ENCODE results near the gene PTK6. TPM values are rescaled to one million over a fixed set of nuclear protein-coding genes. Genes with fewer than 3 reads are reported as not detected.

Gene PTK6
- total RNA-seq, 2 experiments from 2014 or later: 0.13 to 2.0 TPM

DNA sequence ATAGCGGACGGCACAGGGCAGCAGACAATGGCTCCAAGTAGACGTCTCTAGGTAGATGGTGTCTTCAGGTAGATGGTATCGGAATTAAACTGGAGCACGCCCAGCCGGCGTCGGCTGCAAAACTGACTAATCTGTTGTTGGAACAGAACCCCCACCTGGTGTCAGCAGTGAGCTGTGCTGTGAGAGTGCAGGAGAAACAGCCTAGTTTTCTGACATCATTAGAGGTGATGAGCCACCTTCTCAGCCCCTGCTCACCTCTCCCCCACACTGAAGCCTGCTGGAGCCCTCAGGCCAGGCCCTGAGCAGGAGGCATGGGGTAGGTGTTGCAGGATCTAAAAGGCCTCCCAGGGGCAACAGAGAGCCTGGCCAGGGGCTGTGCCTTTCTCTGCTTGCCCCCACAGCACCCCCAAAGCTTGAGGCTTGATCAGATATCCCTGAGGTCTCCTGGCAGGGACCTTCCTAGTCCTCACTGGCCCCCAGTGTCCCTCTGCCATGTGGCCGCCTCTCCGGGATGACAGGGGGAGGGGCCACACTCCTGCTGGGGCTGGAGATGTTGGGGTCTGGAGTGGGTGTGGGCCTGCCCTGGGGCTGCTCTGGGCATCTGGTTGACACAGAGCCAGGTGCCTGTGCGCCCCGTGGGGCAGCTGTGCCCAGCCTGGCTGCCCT, 43.8 kb upstream of the PTK6 start:
- Histone ChIP-seq H2AFZ (ENCODE audit: low read length) (no peak overlapping the region), H3K9me3 (ENCODE audit: low read length) (no peaks in the 10 kb centered on the region), H3K27ac (ENCODE audit: low read depth, low read length, poor library complexity, severe bottlenecking) (no peak overlapping the region), H3K9me2 (ENCODE audit: insufficient read depth, low read length) (no peaks in the 10 kb centered on the region), H3K36me3 (ENCODE audit: insufficient read depth, low read length) (no peaks in the 10 kb centered on the region), H3K4me1 (ENCODE audit: insufficient read depth, low read length, poor library complexity, severe bottlenecking) (no peaks in the 10 kb centered on the region), H3K79me2 (ENCODE audit: insufficient read depth, low read depth, low read length) (no peaks in the 10 kb centered on the region), H4K20me1 (ENCODE audit: insufficient read depth, low read length) (no peaks in the 10 kb centered on the region), H3K4me3 (ENCODE audit: low read depth, low read length, poor library complexity, severe bottlenecking) (no peak overlapping the region), H3K4me2 (ENCODE audit: low read length) (no peak overlapping the region)
- TF ChIP-seq, protein P1, sequence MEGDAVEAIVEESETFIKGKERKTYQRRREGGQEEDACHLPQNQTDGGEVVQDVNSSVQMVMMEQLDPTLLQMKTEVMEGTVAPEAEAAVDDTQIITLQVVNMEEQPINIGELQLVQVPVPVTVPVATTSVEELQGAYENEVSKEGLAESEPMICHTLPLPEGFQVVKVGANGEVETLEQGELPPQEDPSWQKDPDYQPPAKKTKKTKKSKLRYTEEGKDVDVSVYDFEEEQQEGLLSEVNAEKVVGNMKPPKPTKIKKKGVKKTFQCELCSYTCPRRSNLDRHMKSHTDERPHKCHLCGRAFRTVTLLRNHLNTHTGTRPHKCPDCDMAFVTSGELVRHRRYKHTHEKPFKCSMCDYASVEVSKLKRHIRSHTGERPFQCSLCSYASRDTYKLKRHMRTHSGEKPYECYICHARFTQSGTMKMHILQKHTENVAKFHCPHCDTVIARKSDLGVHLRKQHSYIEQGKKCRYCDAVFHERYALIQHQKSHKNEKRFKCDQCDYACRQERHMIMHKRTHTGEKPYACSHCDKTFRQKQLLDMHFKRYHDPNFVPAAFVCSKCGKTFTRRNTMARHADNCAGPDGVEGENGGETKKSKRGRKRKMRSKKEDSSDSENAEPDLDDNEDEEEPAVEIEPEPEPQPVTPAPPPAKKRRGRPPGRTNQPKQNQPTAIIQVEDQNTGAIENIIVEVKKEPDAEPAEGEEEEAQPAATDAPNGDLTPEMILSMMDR (conservative IDR thresholded peaks at IDR 0.05; ENCODE audit: low read length): peak; percentile 66
- no peak for TF ChIP-seq EZH2phosphoT487 (IDR thresholded peaks at IDR 0.05; ENCODE audit: borderline replicate concordance, low read depth, low read length)
- intact Hi-C loops (cut with micrococcal nuclease; ENCODE audit: unreplicated experiment): no loop called here
- POLR2A ChIA-PET: no interaction called here
- BruUV-seq (replicated peaks): no TSS peak
- peak; percentile 57 for DNase-seq (ENCODE audit: low spot score)
- CTCF ChIA-PET (ENCODE audit: unreplicated experiment): no interaction called here

DNA sequence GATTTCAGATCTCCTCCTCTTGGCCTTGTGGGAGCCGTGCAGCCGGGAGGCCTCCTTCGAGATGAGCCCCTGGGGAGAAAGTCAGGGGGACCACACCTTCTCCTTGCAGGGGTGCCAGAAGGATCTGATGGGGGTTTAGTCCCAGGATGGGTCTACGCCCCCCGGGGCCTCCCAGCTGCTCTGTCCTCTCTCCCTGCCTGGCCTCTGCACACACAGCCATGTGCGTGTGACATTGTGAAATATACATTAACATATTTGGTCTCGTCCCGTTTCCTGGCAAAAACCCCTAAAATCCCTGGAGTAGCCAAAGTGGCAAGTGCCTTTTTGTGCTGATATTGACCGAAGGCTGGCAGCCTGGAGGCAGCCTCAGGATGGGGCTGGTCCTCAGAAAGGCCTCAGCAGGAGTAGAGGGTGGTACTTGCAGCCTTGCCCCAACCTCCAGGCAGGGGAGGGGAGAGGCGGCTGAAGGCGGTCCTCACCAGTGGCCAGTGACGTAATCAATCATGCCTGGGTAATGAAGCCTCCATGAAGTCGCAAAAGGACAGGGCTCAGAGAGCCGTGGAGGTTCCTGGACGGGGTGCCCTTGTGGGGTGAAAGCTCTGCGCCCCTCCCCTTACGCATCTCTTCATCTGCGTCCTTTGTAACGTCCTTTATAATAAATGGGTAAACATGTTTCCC, 42.0 kb upstream of the PTK6 start:
- Histone ChIP-seq H3K4me3 (ENCODE audit: low read depth, low read length, poor library complexity, severe bottlenecking) (no peak overlapping the region), H3K36me3 (ENCODE audit: insufficient read depth, low read length) (no peaks in the 10 kb centered on the region), H3K4me2 (ENCODE audit: low read length) (no peak overlapping the region), H3K79me2 (ENCODE audit: insufficient read depth, low read depth, low read length) (no peaks in the 10 kb centered on the region), H3K4me1 (ENCODE audit: insufficient read depth, low read length, poor library complexity, severe bottlenecking) (peaks cover 6% of the 10 kb centered on the region), H4K20me1 (ENCODE audit: insufficient read depth, low read length) (no peaks in the 10 kb centered on the region), H3K9me3 (ENCODE audit: low read length) (no peaks in the 10 kb centered on the region), H2AFZ (ENCODE audit: low read length) (no peak overlapping the region), H3K9me2 (ENCODE audit: insufficient read depth, low read length) (no peaks in the 10 kb centered on the region), H3K27ac (ENCODE audit: low read depth, low read length, poor library complexity, severe bottlenecking) (no peak overlapping the region)
- POLR2A ChIA-PET: interaction anchor here (0.5 kb wide), 1 partner anchor 59 kb away, joined by 3 read pairs; no protein-coding TSS in a partner anchor
- no TSS peak for BruUV-seq (replicated peaks)
- intact Hi-C loops (cut with micrococcal nuclease; ENCODE audit: unreplicated experiment): no loop called here
- CTCF ChIA-PET (ENCODE audit: unreplicated experiment): no interaction called here
- no peak for DNase-seq (ENCODE audit: low spot score)
- TF ChIP-seq, protein P1 (conservative IDR thresholded peaks at IDR 0.05; ENCODE audit: low read length): no peak
- TF ChIP-seq EZH2phosphoT487 (IDR thresholded peaks at IDR 0.05; ENCODE audit: borderline replicate concordance, low read depth, low read length): no peak
